HG03103 (cell line): ENCODE results near the gene FEM1A.
"Not testable (repeated sequence)": the region's sequence is repeated elsewhere in the genome, so short reads cannot be mapped to it uniquely, and the experiment has no call there.

Experiments used
- ATAC-seq: cut with Tn5 transposase; IDR thresholded peaks from one replicate; pipeline ENCODE4 v1.9.1; 2021; ENCODE audit warnings: low read depth; ENCODE audit not compliant: unreplicated experiment

Gene FEM1A

DNA sequence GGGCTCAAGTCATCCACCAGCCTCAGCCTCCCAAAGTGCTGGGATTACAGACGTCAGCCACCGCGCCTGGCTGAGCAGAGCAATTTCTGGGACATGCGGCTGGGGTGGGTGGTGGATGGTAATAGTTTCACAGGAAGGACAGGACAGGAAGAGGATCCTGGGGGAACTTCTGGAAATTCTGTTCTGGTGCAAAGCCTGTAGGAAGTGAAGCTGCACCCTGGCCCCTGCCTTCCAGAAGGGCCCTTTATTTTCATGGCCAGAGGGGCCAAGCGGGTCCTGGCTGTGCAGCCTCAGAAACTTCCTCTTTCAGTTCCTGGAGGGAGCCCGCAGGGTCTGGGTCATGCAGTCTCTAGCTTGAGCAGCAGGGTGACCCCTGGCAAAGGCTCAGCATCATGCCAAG is 15.7 kb downstream of the FEM1A start:
- ATAC-seq, result no peak

DNA sequence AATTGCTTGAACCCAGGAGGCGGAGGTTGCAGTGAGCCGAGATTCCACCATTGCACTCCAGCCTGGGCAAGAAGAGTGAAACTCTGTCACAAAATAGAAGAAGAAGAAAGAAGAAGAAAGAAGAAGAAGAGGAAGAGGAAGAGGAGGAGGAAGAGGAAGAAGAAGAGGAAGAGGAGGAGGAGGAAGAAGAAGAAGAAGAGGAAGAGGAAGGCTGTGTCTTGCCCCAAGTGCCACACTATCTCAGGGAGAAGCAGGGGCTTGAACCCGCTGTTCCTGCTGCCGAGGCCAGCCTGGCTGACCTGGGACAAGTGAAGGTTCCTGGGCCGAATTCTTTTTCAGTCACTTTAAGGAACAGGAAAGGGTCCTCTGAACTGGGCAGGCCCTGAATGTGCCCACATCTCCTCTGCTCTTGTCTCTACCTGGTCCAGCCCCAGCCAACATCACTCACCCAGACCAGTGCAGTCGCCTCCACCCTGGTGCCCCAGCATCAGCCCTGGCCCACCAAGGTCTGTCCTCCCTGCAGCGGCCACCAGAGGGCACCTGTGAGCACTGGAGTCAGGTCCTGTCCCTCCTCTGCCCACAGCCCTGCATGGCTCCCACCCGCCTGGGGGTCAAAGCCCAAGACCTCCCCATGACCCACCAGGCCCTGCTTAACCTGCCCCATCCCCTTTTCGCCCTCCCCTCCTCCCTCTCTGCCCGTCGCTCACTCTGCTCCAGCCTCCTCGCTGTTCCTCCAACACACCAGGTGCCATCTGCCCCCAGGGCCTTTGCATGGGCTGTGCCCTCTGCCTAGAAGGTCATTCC is 20.0 kb downstream of the FEM1A start:
- ATAC-seq, result no peak

DNA sequence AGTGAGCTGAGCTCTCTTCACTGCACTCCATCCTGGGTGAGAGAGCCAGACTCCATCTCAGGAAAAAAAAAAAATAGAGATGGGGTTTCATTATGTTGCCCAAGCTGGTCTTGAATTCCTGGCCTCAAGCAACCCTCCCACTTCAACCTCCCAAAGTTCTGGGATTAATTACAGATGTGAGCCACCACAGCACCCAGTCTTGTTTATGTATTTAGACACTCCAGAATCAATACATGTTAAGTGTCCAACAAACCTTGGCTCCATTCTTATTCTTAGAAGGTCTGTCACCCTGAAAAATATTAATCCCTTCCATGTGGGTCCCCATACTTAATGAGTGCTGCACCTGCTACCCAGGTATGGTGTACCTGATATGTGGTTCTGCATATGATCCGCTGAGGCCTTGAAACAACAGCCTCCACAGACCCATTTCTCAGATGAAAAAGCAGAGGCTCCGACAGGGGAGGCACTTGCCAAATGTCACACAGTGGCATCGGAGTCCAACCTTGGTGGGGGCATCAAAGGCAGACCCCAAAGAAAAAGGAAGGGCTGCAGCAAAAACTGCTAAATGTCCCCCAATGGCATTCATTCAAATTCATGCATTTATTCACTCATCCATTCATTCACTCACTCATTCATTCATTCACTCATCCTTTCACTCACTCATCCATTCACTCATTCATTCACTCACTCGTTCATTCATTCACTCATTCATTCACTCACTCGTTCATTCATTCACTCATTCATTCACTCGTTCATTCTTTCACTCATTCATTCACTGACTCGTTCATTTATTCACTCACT is 23.3 kb downstream of the FEM1A start:
- no peak for ATAC-seq

DNA sequence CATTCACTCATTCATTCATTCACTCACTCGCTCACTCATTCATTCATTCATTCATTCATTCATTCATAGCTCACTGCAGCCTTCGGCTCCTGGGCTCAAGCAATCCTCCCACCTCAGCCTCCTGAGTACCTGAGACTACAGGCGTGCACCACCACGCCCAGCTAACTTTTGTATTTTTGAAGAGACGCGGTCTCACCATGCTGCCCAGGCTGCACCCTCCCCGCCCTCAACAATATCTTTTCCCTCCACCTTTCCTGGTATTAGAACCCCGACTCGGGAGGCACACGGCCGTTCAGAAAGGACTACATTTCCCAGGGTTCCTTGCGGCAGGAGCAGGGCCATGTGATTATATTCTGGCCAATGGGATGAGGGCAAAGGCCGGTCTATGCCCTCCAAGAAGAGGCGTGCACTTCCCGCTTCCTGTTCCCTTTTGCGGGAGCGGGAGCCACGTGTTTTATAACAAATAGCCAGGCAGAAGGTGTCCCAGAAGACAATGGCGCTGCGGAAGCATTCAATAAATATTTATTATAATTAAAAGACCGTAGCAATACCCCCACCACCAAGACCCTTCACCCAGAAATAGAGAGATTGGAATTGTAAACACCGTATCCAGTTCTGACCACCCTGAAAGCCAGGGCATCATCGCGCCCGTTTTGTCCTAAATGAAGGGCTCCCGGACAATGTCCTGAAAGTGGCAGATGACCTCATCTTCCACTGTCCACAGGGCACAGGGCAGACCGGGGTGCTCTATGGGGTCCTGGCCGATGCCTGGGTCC is 24.1 kb downstream of the FEM1A start:
- no peak for ATAC-seq

DNA sequence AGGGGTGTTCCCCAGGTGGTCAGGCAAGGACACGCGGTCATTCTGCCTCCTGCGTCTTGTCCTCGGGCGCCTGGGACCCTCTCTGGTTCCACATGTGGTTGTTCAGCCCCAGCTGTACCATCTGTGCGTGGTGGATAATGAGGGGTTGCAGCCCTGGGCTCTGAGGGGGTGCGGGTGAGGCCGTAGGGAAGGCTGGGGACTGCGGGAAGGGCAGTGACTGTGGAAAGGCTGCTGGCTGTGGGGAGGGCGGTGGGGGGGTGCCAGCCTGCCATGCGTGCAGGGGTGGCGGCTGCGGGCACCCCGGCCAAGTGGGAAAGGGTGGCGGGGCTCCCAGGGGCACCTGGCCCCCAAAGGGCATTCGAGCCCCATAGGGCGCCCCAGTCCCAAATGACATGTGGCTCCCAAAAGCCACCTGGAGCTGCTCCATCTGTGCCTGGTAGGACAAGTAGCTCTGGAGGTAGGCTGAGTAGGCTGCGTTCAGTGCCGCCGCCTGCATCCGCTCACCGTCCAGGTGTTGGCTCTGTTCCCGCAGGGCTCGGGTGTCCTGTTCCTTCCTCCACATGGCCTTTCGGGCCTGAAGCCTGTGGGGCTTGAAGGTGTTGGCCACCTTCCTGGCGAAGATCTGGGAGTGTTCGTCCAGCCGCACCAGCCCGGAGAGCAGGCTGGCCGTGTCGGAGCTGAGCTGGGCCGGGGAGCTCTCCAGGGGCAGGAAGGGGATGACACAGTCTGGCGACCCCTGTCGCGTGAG is 24.8 kb downstream of the FEM1A start:
- no peak for ATAC-seq

DNA sequence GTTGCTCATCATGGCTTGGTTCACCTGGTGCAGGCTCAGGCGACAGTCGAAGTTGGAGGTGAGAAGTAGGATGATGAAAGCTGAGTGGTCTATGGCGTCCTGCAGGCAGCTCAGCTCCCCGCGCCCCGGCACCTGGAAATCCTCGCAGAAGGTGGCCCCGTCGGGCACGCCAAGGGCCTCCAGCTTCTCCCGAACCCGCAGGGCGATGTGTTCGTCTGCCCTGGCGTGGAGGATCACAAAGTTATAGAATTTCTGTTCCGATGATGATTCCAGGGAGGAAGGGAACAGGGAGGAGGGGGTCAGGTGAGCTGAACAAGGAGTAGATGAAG is 25.4 kb downstream of the FEM1A start:
- ATAC-seq, result no peak

DNA sequence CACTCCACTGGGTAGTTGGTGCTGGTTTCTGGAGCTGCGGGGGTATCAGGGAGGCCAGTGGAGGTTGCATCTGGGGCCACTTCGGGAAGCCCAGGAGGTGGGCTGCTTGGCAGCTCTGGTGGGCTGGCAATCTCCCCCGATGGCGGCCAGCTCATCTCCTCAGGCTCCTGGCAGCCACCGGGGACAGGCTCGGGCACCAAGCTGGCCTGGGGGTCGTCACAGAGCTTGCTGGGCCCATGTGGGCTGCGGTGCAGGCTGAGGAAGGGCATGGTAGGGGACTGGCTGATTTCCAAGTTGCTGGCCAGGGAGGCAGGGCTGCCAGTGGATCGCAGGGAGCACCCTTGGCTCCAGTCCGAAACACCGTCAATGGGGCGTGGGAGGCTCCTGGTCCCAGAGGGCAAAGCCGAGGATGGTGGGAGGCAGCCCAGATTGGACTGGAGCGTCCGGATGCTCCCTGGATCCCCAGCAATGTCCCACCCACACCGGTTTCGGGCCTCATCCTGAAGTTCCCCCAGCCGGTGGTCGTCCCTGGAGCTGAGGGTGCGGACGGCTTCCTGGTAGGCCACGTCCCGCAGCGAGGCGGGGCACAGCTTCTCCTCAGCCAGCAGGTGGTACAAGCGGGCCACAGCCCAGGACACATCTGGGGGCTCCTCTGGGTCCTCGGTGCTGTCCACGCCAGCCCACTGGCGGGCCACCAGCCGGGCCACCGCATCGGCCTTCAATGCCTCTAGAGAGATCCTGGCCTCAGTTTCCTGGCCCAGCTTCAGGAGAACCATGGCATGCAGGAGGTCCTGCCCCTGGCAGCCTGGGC is 26.1 kb downstream of the FEM1A start:
- no peak for ATAC-seq

DNA sequence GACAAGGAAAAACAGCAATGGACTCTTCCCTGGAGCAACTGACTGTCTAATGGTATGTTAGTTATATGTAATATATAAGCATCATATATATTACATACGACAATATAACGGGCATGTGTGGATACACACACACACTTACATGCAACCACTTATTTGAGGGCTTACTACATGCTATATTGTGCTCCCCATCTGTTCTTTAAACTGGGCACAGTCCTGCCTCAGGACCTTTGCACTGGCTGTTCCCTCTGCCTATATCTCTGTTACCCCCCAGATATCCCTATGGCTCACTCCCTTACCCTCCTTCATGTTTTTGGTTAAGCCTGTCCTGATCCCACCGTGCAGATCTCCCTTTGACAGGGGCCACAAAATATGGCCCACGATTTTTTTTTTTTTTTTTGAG is 29.7 kb downstream of the FEM1A start:
- no peak for ATAC-seq

DNA sequence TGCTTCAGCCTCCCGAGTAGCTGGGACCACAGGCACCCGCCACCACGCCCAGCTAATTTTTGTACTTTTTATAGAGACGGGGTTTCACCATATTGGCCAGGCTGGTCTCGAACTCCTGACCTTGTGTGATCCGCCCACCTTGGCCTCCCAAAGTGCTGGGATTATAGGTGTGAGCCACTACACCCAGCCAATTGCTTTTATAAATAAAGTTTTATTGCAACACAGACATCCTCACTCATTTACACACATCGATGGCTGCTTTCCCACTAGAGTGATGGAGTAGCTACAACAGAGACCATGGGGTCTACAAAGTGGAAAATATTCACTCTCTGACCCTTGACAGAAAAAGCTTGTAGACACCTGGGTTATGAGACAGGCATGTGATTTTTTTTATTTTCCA is 30.8 kb downstream of the FEM1A start:
- not testable (repeated sequence) for ATAC-seq

DNA sequence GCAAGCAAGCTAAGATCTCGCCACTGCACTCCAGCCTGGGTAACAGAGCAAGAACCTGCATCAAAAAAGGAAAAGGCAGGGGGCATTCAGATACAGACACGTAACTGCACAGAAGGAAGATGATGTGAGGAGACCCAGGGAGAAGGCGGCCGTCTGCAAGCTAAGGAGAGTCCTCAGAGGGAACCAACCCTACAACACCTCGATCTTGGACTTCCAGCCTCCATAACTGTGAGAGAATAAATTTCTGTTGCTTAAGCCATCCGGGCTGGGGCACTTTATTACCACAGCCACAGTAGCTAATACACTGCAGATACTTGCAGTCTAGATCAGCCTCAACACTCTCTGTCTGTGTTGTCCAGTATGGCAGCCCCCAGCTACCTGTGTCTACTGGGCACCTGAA is 32.0 kb downstream of the FEM1A start:
- ATAC-seq, result no peak

DNA sequence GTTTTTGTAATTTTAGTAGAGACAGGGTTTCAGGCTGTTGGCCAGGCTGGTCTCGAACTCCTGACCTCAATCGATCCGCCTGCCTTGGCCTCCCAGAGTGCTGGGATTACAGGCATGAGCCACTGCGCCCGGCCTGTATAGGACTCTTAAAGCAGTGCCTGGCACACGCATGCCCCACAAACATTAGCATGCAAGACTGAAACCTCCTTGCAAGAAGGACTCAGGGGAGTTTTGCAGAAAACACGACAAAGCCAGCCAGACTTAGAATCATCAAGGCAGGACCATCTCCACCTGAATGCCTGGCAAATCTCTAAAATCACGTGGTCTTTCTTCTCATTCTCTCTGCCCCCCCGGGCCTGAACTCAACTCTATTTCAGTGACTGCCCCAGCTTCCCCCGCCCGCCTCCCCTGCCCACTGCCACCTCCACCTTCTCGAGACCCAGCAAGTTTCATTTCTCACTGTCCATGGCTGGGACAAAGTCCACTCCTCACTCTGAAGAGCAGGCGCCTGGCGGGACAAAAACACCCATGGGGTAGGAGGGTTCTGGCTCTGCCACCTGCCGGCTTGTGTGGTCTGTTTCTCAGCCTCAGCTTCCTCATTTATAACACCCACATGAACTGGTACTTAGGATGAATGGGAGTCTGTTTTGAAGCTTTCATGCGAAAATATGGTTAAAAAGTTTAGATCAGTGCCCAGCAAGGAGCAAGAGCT is 37.6 kb downstream of the FEM1A start:
- no peak for ATAC-seq

DNA sequence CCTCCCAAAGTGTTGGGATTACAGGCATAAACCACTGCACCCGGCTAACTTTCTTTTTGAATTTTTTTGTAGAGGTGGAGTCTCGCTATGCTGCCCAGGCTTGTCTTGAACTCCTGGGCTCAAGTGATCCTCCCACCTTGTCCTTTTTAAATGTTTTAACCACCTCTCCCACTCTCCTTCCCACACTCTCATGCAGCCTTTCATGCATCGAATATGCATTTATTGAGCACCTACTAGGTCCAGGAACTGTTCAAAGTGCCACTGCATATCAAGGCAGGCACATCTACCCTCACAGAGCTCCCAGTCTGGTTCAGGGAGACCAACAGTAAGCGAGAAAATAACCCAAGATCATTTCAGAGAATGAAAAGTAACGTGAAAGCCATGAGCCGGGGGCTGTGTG is 38.8 kb downstream of the FEM1A start:
- no peak for ATAC-seq

DNA sequence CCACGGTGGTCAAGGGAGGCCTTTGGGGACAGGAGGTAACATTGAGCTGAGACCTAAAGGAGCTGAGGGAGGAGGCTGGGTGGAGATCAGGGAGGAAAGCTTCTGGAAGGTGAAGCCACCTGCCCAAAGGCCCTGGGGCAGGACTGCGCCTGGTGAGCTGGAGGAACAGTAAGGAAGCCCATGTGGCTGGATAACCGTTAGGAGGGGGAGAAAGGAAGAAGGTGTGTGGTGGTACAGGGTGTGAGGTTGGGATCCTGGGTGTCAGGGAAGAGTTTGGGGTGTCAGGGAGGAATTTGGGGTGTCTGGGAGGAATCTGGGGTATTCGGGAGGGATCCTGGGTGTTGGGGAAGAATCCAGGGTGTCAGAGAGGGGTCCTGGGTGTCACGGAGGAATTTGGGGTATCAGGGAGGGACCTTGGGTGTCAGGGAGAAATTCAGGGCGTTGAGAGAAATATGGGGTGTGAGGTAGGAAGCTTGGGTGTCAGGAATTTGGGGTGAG is 39.3 kb downstream of the FEM1A start:
- ATAC-seq, result no peak

DNA sequence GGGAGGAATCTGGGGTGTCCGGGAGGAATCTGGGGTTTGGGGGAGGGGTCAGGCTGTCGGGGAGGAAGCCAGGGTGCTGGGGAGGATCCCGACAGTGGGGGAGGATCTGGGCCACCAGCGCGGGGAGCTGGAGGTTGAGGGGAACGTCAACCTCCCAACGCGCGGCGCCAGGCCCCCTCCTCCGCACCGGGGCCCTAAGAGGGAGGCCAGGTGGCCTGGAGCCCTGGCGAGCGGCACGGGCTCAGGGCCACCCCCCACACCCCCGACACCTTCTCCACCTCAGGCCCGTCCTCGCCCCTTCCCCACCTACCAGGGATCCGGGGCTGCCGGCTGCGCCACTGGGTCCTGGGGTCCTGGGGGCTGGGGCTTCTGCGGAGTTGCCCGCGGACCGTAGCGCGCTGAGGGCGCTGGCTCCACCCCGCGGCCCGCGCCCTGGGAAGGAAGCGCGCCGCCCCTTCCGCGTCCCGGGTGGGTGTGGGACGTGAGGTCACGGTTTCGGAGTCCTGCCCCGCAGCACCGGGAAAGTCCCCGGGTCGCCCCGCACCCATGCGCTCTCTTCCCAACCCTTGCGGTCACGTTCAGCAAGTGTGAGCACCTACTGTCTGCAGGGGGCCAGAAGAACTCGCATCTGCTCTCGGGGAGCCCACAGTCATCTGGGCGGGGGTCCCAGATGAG is 39.9 kb downstream of the FEM1A start, which contains the start of gene TICAM1:
Gene TICAM1, minus strand, starts transcription at position 409 of the 675 bp plus-strand sequence. CDS start 13,335 bp downstream, outside the sequence.
- ATAC-seq, result peak; percentile 54

DNA sequence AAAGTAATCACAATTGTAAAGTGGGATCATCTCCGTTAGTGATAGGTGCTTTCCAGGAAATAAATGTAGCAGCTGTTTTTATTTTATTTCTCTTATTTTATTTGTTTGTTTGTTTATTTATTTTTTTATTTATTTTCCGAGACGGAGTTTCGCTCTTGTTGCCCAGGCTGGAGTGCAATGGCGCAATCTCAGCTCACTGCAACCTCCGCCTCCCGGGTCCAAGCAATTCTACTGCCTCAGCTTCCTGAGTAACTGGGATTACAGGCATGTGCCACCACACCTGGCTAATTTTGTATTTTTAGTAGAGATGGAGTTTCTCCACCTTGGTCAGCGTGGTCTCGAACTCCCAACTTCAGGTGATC is 40.4 kb downstream of the FEM1A start:
- not testable (repeated sequence) for ATAC-seq

DNA sequence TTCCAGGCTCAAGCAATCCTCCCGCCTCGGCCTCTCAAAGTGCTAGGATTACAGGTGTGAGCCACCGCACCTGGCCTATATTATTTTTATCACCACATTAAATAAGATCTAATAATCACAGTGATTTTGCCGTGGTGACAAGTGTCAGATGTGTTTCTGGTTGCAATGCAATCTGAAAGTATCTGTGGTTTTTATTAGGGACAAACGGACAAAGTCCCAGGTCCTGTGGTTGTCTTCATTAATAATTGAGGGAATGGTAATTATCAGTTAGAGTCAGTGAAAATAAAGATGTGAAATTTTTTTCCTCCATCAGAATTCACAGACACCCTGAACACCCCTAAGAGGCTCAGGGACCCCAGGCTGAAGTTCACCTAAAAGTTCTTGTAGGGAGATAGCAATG is 41.2 kb downstream of the FEM1A start:
- ATAC-seq, result no peak

DNA sequence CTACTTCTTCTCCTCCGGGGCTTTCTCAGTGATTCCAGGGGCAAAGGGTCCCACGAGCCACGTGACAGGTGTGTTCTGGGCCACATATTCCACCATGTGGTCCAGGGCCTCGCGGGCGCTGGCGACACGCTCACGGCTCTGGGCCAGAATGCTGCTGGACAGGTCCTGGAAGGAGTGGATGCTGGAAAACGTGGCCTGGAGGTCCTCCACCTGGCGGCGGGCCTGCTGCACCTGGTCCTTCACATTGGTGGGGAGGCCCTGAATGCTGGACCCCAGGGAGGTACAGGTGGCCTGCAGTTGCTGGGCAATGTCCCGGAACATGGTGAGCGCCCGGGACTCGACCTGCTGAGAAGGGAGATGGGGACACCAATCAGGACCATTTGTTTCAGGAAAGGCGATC is 47.7 kb downstream of the FEM1A start:
- ATAC-seq, result no peak

DNA sequence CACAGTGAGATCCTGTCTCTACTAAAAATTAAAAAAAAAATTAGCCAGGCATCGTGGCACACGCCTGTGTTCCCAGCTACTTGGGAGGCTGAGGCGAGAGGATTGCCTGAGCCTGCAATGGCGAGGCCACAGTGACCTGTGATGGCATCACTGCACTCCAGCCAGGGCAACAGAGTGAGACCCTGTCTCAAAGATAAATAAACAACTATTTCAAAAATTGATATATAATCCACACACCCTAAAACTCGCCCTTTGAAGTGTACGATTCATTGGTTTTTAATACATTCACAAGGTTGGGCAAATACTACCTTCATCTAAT is 52.1 kb downstream of the FEM1A start:
- no peak for ATAC-seq
